HEK293 (cell line): Measurements from ENCODE around the gene LRCH1.

ENCODE experiments used
- CTCF ChIA-PET: fragments of 350-600 bp; formaldehyde crosslinking; extraction: SDS; loops from one replicate; lab custom pipeline; 2021; ENCODE audit warnings: antibody characterized with exemption; lab: Yijun Ruan, JAX
- POLR2A ChIA-PET: fragments of 300-600 bp; formaldehyde crosslinking; extraction: SDS; loops from one replicate; lab custom pipeline; 2020; ENCODE audit warnings: antibody characterized with exemption, inconsistent platforms; lab: Yijun Ruan, JAX
- H3K27ac ChIP-seq: fragments of 200-500 bp; sonication (Bioruptor generic); 2 replicates; pipeline ENCODE4 v1.5.1; 2014; ENCODE audit warnings: low read depth, low read length, control low read depth, inconsistent platforms; ENCODE audit errors: extremely low read depth
- H3K36me3 ChIP-seq, 2 experiments: fragments of 200-500 bp in 1 of 2; sonication (Bioruptor generic) in 1 of 2; 1 replicate in 1 of 2; 2 replicates in 1 of 2; pipeline ENCODE4 v1.5.1; 2014 to 2017; ENCODE audit warnings: inconsistent platforms in 2 of 2, low read length in 2 of 2; ENCODE audit not compliant: control insufficient read depth in 2 of 2, insufficient read depth in 1 of 2
- H3K4me1 ChIP-seq: fragments of 200-500 bp; sonication (Bioruptor generic); 2 replicates; pipeline ENCODE4 v1.5.1; 2014; ENCODE audit warnings: mild to moderate bottlenecking, low read length, inconsistent platforms; ENCODE audit not compliant: control insufficient read depth, insufficient read depth
- H3K4me3 ChIP-seq: 2 replicates; pipeline ENCODE4 v1.5.1; 2011; ENCODE audit warnings: low read depth, mild to moderate bottlenecking, control low read depth, low read length, moderate library complexity
- H3K9me3 ChIP-seq: fragments of 200-500 bp; sonication (Bioruptor generic); 2 replicates; pipeline ENCODE4 v1.5.1; 2014; ENCODE audit warnings: low read depth, low read length, inconsistent platforms; ENCODE audit not compliant: control insufficient read depth, insufficient read depth
- IKZF3 ChIP-seq: fragments of 450-650 bp; IDR thresholded peaks from 2 replicates; pipeline ENCODE4 v1.5.0; 2018; ENCODE audit warnings: missing biosample characterization, mild to moderate bottlenecking, missing genetic modification characterization, moderate library complexity
- PATZ1 ChIP-seq: fragments of 450-650 bp; formaldehyde crosslinking; IDR thresholded peaks from 2 replicates; pipeline ENCODE4 v1.5.1; 2016; ENCODE audit warnings: missing biosample characterization, missing genetic modification characterization
- SP7 ChIP-seq: fragments of 450-650 bp; formaldehyde crosslinking; IDR thresholded peaks from 2 replicates; pipeline ENCODE4 v1.5.1; 2016; ENCODE audit warnings: missing biosample characterization, missing genetic modification characterization
- TCF7L2 ChIP-seq: IDR thresholded peaks from 2 replicates; pipeline ENCODE4 v1.6.1; 2011; ENCODE audit warnings: low read depth, mild to moderate bottlenecking, inconsistent platforms, low read length, moderate library complexity, borderline replicate concordance
- ZBTB17 ChIP-seq: fragments of 450-650 bp; formaldehyde crosslinking; IDR thresholded peaks from 2 replicates; pipeline ENCODE4 v1.5.1; 2016; ENCODE audit warnings: missing biosample characterization, missing genetic modification characterization
- ZBTB21 ChIP-seq: fragments of 450-650 bp; formaldehyde crosslinking; IDR thresholded peaks from 2 replicates; pipeline ENCODE4 v1.5.1; 2017; ENCODE audit warnings: missing biosample characterization, missing genetic modification characterization
- ZFP3 ChIP-seq: fragments of 450-650 bp; formaldehyde crosslinking; IDR thresholded peaks from 2 replicates; pipeline ENCODE4 v1.5.1; 2016; ENCODE audit warnings: low read depth, missing biosample characterization, missing genetic modification characterization
- ZNF138 ChIP-seq: fragments of 450-650 bp; formaldehyde crosslinking; IDR thresholded peaks from 2 replicates; pipeline ENCODE4 v1.5.1; 2016; ENCODE audit warnings: missing biosample characterization, missing genetic modification characterization, borderline replicate concordance
- ZNF184 ChIP-seq: fragments of 450-650 bp; IDR thresholded peaks from 2 replicates; pipeline ENCODE4 v1.5.1; 2018; ENCODE audit warnings: missing biosample characterization, mild to moderate bottlenecking, missing genetic modification characterization
- ZNF514 ChIP-seq: fragments of 450-650 bp; formaldehyde crosslinking; IDR thresholded peaks from 2 replicates; pipeline ENCODE4 v1.5.1; 2016; ENCODE audit warnings: missing biosample characterization, missing genetic modification characterization
- ZNF518A ChIP-seq: fragments of 450-650 bp; formaldehyde crosslinking; conservative IDR thresholded peaks from 2 replicates; pipeline ENCODE4 v1.5.1; 2016; ENCODE audit warnings: low read depth, missing biosample characterization, missing genetic modification characterization
- ZNF521 ChIP-seq: fragments of 450-650 bp; formaldehyde crosslinking; IDR thresholded peaks from 2 replicates; pipeline ENCODE4 v1.5.1; 2017; ENCODE audit warnings: missing biosample characterization, mild to moderate bottlenecking, missing genetic modification characterization
- ZNF529 ChIP-seq: fragments of 450-650 bp; formaldehyde crosslinking; IDR thresholded peaks from 2 replicates; pipeline ENCODE4 v1.5.1; 2017; ENCODE audit warnings: missing genetic modification characterization, missing biosample characterization; ENCODE audit not compliant: insufficient replicate concordance
- ZNF548 ChIP-seq: fragments of 450-650 bp; formaldehyde crosslinking; IDR thresholded peaks from 2 replicates; pipeline ENCODE4 v1.5.1; 2016; ENCODE audit warnings: missing biosample characterization, missing genetic modification characterization
- ZNF626 ChIP-seq: fragments of 450-650 bp; sonication (Bioruptor Pico); formaldehyde crosslinking; IDR thresholded peaks from 2 replicates; pipeline ENCODE4 v1.5.1; 2018; ENCODE audit warnings: missing biosample characterization, missing genetic modification characterization, inconsistent platforms
- ZNF76 ChIP-seq: fragments of 450-650 bp; formaldehyde crosslinking; IDR thresholded peaks from 2 replicates; pipeline ENCODE4; 2016; ENCODE audit warnings: low read depth, missing biosample characterization, missing genetic modification characterization, borderline replicate concordance
- ZNF791 ChIP-seq: fragments of 450-650 bp; formaldehyde crosslinking; IDR thresholded peaks from 2 replicates; pipeline ENCODE4 v1.5.1; 2016; ENCODE audit warnings: missing biosample characterization, missing genetic modification characterization
- ZNF830 ChIP-seq: fragments of 450-650 bp; IDR thresholded peaks from 2 replicates; pipeline ENCODE4 v1.5.0; 2018; ENCODE audit warnings: missing biosample characterization, missing genetic modification characterization, low read depth, mild to moderate bottlenecking, moderate library complexity
- ZSCAN4 ChIP-seq: fragments of 450-650 bp; formaldehyde crosslinking; IDR thresholded peaks from 2 replicates; pipeline ENCODE4 v1.5.1; 2017; ENCODE audit warnings: missing biosample characterization, missing genetic modification characterization
- ZSCAN5A ChIP-seq: fragments of 450-650 bp; formaldehyde crosslinking; IDR thresholded peaks from 2 replicates; pipeline ENCODE4 v1.5.1; 2016; ENCODE audit warnings: missing biosample characterization, missing genetic modification characterization

The LRCH1 gene

GRCh38 chr13:46660857-46661256 lies 107.9 kb downstream of the LRCH1 start (continued):
- TF ChIP-seq ZNF830 (tag by site-specific recombination), result no peak

- no peak for TF ChIP-seq ZBTB21
- TF ChIP-seq ZNF518A (tag by site-specific recombination), result no peak
- TF ChIP-seq ZSCAN5A (tag by site-specific recombination), result no peak
- TF ChIP-seq ZSCAN4, result no peak
- TF ChIP-seq ZFP3, result no peak
- peaks cover 11% of the 10 kb centered on the region for H3K4me1 ChIP-seq
- ChIA-PET CTCF (no interaction called here), POLR2A (no interaction called here)
- no peak overlapping the region for H3K4me3 ChIP-seq
- no peaks in the 10 kb centered on the region for H3K36me3 ChIP-seq
- no peaks in the 10 kb centered on the region for H3K9me3 ChIP-seq
- no peak overlapping the region for H3K27ac ChIP-seq
Observed at GRCh38 chr13:46662690-46663089, 109.7 kb downstream of the LRCH1 start.

GRCh38 chr13:46663206-46664037 lies 110.5 kb downstream of the LRCH1 start:
- TF ChIP-seq IKZF3 (0 out of 2 replicates have a peak, but pooled peaks have one; percentile 8), SP7 (tag by site-specific recombination) (peak; percentile 48), ZNF184 (no peak), ZBTB17 (tag by site-specific recombination) (0 out of 2 replicates have a peak, but pooled peaks have one; percentile 28)
- H3K4me3 ChIP-seq, result no peak overlapping the region
- H3K36me3 ChIP-seq, result no peaks in the 10 kb centered on the region
- no peak overlapping the region for H3K27ac ChIP-seq
- ChIA-PET CTCF (no interaction called here), POLR2A (interaction anchor here (0.6 kb wide), 1 partner anchor 169 kb away, joined by 4 read pairs; no protein-coding TSS in a partner anchor)
- no peaks in the 10 kb centered on the region for H3K9me3 ChIP-seq
- peaks cover 11% of the 10 kb centered on the region for H3K4me1 ChIP-seq

- Histone ChIP-seq H3K27ac (no peak overlapping the region), H3K9me3 (no peaks in the 10 kb centered on the region), H3K4me3 (no peak overlapping the region), H3K4me1 (peaks cover 11% of the 10 kb centered on the region), H3K36me3 (no peaks in the 10 kb centered on the region)
- ChIA-PET CTCF (no interaction called here), POLR2A (interaction anchor here (0.6 kb wide), 1 partner anchor 170 kb away, joined by 4 read pairs; no protein-coding TSS in a partner anchor)
- TF ChIP-seq ZNF521 (tag by site-specific recombination) (no peak), ZNF548 (no peak), ZNF514 (tag by site-specific recombination) (no peak), ZNF626 (tag by site-specific recombination) (no peak), PATZ1 (tag by site-specific recombination) (no peak), ZNF138 (tag by site-specific recombination) (no peak), TCF7L2 (no peak), ZNF76 (tag by site-specific recombination) (no peak), ZNF529 (no peak), ZNF791 (tag by site-specific recombination) (no peak)
Observed at GRCh38 chr13:46664195-46664594, 111.2 kb downstream of the LRCH1 start.
